Astrocyte of the cerebellum (primary cell): ENCODE results near the gene STIM2.
A peak's percentile ranks its signal among the peaks of the same experiment; 100 is the strongest.

Experiments
- DNase-seq: peaks from one replicate; pipeline ENCODE4 v3.0.0-alpha.2; 2011; ENCODE audit warnings: low read depth
- H3K4me3 ChIP-seq: 2 replicates; pipeline ENCODE4 v1.5.1; 2011; ENCODE audit warnings: mild to moderate bottlenecking, low read depth, low read length, moderate library complexity
- in situ Hi-C: cut with HindIII; loops from 2 replicates; pipeline ENCODE4 v1.10.0; 2017; ENCODE audit warnings: low sequenced_read_pairs
- TF ChIP-seq, protein P1 (sequence below): IDR thresholded peaks from 2 replicates; pipeline ENCODE4 v1.5.1; 2012; ENCODE audit warnings: low read length, low read depth, moderate library complexity, mild to moderate bottlenecking; ENCODE audit errors: missing control alignments

Gene STIM2

DNA sequence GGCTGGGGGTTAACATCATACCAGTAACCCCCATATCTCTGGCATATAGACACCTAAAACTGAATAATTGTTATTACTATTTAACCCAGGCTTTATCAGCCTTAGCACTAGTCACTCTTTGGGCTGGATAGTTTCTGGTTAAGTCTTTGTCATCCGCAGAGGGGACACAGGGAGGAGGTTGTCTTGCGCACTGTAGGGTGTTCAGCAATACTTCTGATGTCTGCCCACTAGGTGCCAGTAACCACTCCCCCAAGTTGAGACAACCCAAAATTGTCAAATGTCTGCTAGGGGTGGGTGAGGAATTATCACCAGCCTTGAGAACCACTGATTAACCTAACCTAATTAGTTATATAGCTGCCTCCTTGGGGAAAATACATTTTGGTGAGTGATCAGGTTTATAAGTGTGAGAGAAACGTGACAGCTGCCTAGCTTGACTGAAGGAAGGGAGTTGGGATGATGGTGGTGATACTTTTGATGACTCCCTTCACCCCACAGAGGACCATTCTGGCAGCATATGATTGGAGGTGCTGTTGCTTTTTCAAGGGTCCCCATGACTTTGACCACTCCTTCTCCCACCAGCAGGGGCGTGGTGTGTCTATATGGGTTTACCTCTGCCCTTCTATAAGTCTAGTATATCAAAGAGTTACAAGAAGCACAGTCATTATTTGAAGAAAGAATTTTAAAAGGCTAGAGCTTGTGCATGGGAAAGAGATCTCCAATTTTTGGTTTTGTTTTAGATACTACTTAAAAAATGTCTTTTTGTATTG, 140.9 kb downstream of the STIM2 start:
- no peak overlapping the region for H3K4me3 ChIP-seq
- no peak for DNase-seq
- in situ Hi-C loops, result loop anchor here (10.0 kb wide), 1 partner anchor 547 kb away; no protein-coding TSS in a partner anchor
- TF ChIP-seq, protein P1, sequence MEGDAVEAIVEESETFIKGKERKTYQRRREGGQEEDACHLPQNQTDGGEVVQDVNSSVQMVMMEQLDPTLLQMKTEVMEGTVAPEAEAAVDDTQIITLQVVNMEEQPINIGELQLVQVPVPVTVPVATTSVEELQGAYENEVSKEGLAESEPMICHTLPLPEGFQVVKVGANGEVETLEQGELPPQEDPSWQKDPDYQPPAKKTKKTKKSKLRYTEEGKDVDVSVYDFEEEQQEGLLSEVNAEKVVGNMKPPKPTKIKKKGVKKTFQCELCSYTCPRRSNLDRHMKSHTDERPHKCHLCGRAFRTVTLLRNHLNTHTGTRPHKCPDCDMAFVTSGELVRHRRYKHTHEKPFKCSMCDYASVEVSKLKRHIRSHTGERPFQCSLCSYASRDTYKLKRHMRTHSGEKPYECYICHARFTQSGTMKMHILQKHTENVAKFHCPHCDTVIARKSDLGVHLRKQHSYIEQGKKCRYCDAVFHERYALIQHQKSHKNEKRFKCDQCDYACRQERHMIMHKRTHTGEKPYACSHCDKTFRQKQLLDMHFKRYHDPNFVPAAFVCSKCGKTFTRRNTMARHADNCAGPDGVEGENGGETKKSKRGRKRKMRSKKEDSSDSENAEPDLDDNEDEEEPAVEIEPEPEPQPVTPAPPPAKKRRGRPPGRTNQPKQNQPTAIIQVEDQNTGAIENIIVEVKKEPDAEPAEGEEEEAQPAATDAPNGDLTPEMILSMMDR, result no peak

DNA sequence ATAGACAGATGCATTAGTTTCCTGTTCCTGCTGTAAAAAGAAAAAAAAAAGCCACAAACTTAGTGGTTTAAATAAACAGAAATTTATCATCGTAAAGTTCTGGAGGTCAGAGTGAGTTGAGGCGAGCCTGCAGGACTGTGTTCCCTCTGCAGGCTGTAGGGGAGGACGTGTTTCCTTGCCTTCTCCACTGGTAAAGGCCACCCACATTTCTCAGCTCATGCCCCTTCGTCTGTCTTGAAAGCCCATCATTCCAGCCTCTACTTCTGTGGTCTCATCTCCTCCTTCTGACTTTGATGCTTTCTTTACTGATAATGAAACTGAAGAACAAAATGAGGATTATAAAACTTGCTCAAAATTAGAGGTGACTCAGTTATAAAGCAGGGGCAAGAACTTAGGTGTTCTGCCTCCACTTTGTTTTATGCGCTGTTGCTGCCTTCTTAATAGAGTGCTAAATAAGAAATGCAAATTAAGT, 143.0 kb downstream of the STIM2 start:
- in situ Hi-C loops, result loop anchor here (10.0 kb wide), 1 partner anchor 549 kb away; no protein-coding TSS in a partner anchor
- no peak overlapping the region for H3K4me3 ChIP-seq
- TF ChIP-seq, protein P1, result no peak
- no peak for DNase-seq

DNA sequence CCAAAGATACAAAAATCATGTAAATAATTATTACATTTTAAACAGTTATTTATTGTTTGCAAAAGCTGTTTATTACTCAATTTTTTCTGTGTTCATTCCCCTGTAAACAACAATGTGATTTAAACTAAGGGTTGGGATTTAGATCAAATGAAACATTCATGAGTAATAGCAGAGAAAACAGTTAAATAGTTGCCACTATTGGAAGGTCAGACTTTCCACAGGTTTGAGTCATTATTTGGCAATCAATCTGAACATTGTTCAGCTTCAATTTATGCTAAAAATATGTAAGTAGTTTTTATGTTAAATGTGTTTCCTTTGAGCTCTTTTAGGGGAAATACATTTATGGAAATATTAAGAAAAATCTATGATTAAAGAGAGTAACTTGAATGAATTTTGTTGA, 144.9 kb downstream of the STIM2 start:
- H3K4me3 ChIP-seq, result no peak overlapping the region
- TF ChIP-seq, protein P1, result no peak
- in situ Hi-C loops, result loop anchor here (10.0 kb wide), 1 partner anchor 551 kb away; no protein-coding TSS in a partner anchor
- DNase-seq, result peak; percentile 60

DNA sequence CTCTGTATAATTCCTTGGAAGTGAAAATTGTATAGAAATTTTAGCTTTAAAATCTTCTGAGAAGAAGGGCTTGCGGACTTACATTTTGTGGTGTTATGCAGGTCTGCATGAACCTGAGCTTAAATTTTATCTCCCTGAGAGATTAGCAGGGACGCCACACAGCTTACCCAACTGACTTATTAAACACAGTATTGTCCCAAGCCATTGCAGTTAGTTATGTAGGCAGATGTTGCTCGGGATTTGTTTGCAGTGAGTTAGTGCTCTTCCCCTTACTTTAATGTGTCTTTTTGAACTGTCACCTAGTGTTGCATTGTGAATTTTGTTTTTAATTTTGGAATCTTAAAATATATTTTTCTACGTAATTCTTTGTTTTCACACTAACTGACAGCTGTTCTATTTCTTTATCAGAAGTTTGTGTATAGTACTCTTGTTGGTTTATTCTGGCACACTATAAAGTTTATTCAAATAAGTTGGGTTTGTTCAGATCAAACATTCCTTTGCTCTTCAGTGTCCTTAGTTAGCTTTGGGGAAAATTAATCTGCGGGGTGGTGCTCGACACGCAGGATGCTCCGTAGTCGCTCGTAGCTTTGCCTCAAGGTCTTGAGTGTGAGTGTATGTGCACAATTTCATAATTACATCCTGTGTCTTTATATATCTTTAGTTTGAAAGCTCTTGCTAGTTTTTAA, 145.4 kb downstream of the STIM2 start:
- no peak overlapping the region for H3K4me3 ChIP-seq
- TF ChIP-seq, protein P1, result no peak
- in situ Hi-C loops, result loop anchor here (10.0 kb wide), 1 partner anchor 551 kb away; no protein-coding TSS in a partner anchor
- DNase-seq, result no peak

DNA sequence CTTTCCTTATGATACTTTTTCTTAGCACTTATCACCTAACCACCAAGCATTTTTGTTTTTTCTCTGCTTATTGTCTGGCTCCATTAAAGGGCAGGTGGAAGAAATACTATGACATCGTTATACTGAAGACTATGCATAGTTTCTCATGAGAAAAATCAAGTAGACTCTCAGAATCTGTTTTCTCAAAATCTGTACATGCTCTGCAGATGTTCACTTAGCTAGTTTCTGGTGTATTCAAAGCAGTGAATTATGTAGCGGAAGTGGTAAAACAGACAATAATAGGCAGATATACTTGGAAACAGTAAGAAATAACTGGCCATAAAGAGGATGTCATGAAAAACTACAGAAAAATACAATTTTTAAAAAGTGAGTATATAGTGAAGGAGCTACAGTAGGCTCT, 146.0 kb downstream of the STIM2 start:
- no peak overlapping the region for H3K4me3 ChIP-seq
- DNase-seq, result no peak
- in situ Hi-C loops, result loop anchor here (10.0 kb wide), 1 partner anchor 552 kb away; no protein-coding TSS in a partner anchor
- TF ChIP-seq, protein P1, result no peak

DNA sequence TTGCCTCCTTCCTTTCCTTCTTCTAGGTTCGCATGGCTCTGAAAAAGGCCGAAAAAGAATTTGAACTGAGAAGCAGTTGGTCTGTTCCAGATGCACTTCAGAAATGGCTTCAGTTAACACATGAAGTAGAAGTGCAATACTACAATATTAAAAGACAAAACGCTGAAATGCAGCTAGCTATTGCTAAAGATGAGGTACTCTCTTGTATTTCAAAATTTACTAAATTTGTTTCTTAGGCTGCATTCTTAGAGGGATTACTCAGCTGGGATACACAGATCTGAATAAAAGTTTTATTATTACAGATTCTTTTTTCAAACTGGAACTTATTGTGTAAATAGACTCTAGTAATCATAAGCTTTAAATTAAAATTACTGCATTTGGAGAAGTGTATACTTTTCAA, 146.9 kb downstream of the STIM2 start:
- TF ChIP-seq, protein P1, result no peak
- H3K4me3 ChIP-seq, result no peak overlapping the region
- no peak for DNase-seq
- in situ Hi-C loops, result loop anchor here (10.0 kb wide), 1 partner anchor 553 kb away; no protein-coding TSS in a partner anchor
